ENCODE measurements around the gene SEMA4D. TPM values are rescaled to one million over a fixed set of nuclear protein-coding genes. Genes with fewer than 3 reads are reported as not detected.

The SEMA4D gene
- total RNA-seq, 2 donors from 2014 or later, result 17.1 to 52.7 TPM

- peaks cover 7% of the 10 kb centered on the region for H3K4me1 ChIP-seq (replicated peaks)
- no peaks in the 10 kb centered on the region for H3K9me3 ChIP-seq
- 69% methylated on average over 12 of the region's 12 CpGs for WGBS
- H3K27ac ChIP-seq, result no peak overlapping the region
- intact Hi-C loops (cut with DNase I), result no loop called here
- H3K36me3 ChIP-seq, result no peaks in the 10 kb centered on the region
- no peaks in the 10 kb centered on the region for H3K27me3 ChIP-seq (replicated peaks; ENCODE audit: insufficient read depth)
- DNase-seq (ENCODE audit: low spot score), result no peak
- TF ChIP-seq CTCF (IDR thresholded peaks at IDR 0.05) (no peak), POLR2A (IDR thresholded peaks at IDR 0.05) (no peak), POLR2AphosphoS5 (IDR thresholded peaks at IDR 0.05) (no peak)
- no peak overlapping the region for H3K4me3 ChIP-seq
Measured at GRCh38 chr9:89501311-89501898, 3.5 kb upstream of the SEMA4D start.

GRCh38 chr9:89500008-89500407 is 2.1 kb upstream of the SEMA4D start:
- peaks cover 7% of the 10 kb centered on the region for H3K4me1 ChIP-seq (replicated peaks)
- no peak overlapping the region for H3K27ac ChIP-seq
- no peaks in the 10 kb centered on the region for H3K9me3 ChIP-seq
- intact Hi-C loops (cut with DNase I), result no loop called here
- no peaks in the 10 kb centered on the region for H3K36me3 ChIP-seq
- no peak for DNase-seq (ENCODE audit: low spot score)
- H3K4me3 ChIP-seq, result no peak overlapping the region
- H3K27me3 ChIP-seq (replicated peaks; ENCODE audit: insufficient read depth), result no peaks in the 10 kb centered on the region
- no peak for TF ChIP-seq POLR2AphosphoS5 (IDR thresholded peaks at IDR 0.05)
- no peak for TF ChIP-seq POLR2A (IDR thresholded peaks at IDR 0.05)
- no peak for TF ChIP-seq CTCF (IDR thresholded peaks at IDR 0.05)
- 90% methylated on average over 5 of the region's 5 CpGs for WGBS

DNA sequence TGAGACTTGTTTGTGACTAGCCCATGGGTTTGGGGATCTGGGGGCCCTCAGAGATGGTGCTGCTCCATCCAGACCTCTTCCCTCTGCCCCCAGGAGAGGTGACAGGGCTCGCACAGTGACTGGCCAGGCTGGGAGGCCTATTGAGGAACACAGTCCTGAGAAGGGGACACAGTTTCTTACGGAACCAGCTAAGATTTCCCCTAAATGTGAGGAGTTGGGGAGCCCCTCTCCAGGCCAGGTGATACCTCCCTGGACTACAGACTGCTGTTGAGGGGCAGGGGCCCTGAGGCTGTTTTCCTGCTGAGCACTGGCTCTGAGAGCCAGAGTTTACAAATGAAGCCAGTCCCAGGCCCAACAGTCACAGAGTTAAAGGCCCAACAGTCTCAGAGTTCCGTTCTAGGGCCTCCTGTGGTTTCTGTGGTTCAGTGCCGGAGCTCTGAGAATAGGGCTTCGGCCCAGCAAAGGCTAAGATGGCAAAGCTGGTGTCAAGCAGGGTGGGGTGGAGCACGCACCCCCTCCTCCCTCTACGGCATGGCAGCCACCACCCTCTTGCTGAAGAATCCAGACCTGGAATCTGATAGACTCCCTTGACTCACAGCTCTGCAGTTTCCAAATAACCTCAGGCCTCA is 1.1 kb upstream of the SEMA4D start:
- no peak for DNase-seq (ENCODE audit: low spot score)
- intact Hi-C loops (cut with DNase I), result no loop called here

GRCh38 chr9:89497257-89497963 is 503 bp downstream of the SEMA4D start:
- TF ChIP-seq POLR2A (IDR thresholded peaks at IDR 0.05), result no peak
- no peak for TF ChIP-seq CTCF (IDR thresholded peaks at IDR 0.05)
- no peak for TF ChIP-seq POLR2AphosphoS5 (IDR thresholded peaks at IDR 0.05)
- intact Hi-C loops (cut with DNase I), result no loop called here
- WGBS, result 1% methylated on average over 49 of the region's 67 CpGs

More for the DNA sequence above, 1.1 kb upstream of the SEMA4D start:
- Histone ChIP-seq H3K4me3 (no peak overlapping the region), H3K27me3 (replicated peaks; ENCODE audit: insufficient read depth) (no peaks in the 10 kb centered on the region), H3K36me3 (no peaks in the 10 kb centered on the region), H3K4me1 (replicated peaks) (peaks cover 7% of the 10 kb centered on the region), H3K27ac (peak overlapping the region in 1 of 2 donors; percentile 27), H3K9me3 (no peaks in the 10 kb centered on the region)
- no peak for TF ChIP-seq CTCF (IDR thresholded peaks at IDR 0.05)
- TF ChIP-seq POLR2A (IDR thresholded peaks at IDR 0.05), result no peak
- TF ChIP-seq POLR2AphosphoS5 (IDR thresholded peaks at IDR 0.05), result no peak
- WGBS, result 87% methylated on average over 7 of the region's 7 CpGs

More at GRCh38 chr9:89497257-89497963, 503 bp downstream of the SEMA4D start:
- Histone ChIP-seq H3K27ac (peak overlapping the region; percentile 66 to 78), H3K36me3 (no peaks in the 10 kb centered on the region), H3K4me1 (replicated peaks) (peaks cover 7% of the 10 kb centered on the region), H3K27me3 (replicated peaks; ENCODE audit: insufficient read depth) (no peaks in the 10 kb centered on the region), H3K9me3 (no peaks in the 10 kb centered on the region), H3K4me3 (peak overlapping the region; percentile 89 to 90)
- peak; percentile 18 for DNase-seq (ENCODE audit: low spot score)

Measured in prostate gland (tissue), 2 donors.